Measurements from ENCODE around the gene PRPS1L1.

GRCh38 chr7:17986851-17987250, 40.8 kb downstream of the PRPS1L1 start:
- TF ChIP-seq, protein P1, sequence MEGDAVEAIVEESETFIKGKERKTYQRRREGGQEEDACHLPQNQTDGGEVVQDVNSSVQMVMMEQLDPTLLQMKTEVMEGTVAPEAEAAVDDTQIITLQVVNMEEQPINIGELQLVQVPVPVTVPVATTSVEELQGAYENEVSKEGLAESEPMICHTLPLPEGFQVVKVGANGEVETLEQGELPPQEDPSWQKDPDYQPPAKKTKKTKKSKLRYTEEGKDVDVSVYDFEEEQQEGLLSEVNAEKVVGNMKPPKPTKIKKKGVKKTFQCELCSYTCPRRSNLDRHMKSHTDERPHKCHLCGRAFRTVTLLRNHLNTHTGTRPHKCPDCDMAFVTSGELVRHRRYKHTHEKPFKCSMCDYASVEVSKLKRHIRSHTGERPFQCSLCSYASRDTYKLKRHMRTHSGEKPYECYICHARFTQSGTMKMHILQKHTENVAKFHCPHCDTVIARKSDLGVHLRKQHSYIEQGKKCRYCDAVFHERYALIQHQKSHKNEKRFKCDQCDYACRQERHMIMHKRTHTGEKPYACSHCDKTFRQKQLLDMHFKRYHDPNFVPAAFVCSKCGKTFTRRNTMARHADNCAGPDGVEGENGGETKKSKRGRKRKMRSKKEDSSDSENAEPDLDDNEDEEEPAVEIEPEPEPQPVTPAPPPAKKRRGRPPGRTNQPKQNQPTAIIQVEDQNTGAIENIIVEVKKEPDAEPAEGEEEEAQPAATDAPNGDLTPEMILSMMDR (IDR thresholded peaks at IDR 0.05; ENCODE audit: control extremely low read depth in 1 of 3, insufficient read depth in 1 of 3, low read depth in 1 of 3, low read length in 3 of 3): no peak
- TF ChIP-seq TEAD4 (IDR thresholded peaks at IDR 0.05; ENCODE audit: low read depth, low read length): no peak
